ENCODE results near the gene ALG13.
"Not testable (repeated sequence)": the region's sequence is repeated elsewhere in the genome, so short reads cannot be mapped to it uniquely, and the experiment has no call there.

The ALG13 gene

GRCh38 chrX:111784667-111785066 is 103.7 kb downstream of the ALG13 start:
- no peak overlapping the region for H2AFZ ChIP-seq (ENCODE audit: low read depth, low read length, severe bottlenecking)
- no peaks in the 10 kb centered on the region for H3K36me3 ChIP-seq (ENCODE audit: low read length)

GRCh38 chrX:111790054-111790453 is 109.1 kb downstream of the ALG13 start:
- not testable (repeated sequence) for H2AFZ ChIP-seq (ENCODE audit: low read depth, low read length, severe bottlenecking); H3K4me2 ChIP-seq (ENCODE audit: low read depth, low read length, poor library complexity, severe bottlenecking)

More at GRCh38 chrX:111784667-111785066, 103.7 kb downstream of the ALG13 start:
- H4K20me1 ChIP-seq (ENCODE audit: low read depth, low read length) = no peaks in the 10 kb centered on the region
- H3K9ac ChIP-seq (ENCODE audit: low read length) = no peak overlapping the region
- no peaks in the 10 kb centered on the region for H3K9me2 ChIP-seq (replicated peaks; ENCODE audit: insufficient read depth, low read length)
- H3K27me3 ChIP-seq (ENCODE audit: low read length) = no peaks in the 10 kb centered on the region
- H3K79me2 ChIP-seq (ENCODE audit: insufficient read depth, low read length) = no peaks in the 10 kb centered on the region
- H3K4me2 ChIP-seq (ENCODE audit: low read depth, low read length, poor library complexity, severe bottlenecking) = no peak overlapping the region
- no peak overlapping the region for H3K27ac ChIP-seq (ENCODE audit: low read depth, low read length)
- no peak for TF ChIP-seq CTCF (IDR thresholded peaks at IDR 0.05; ENCODE audit: insufficient read depth, low read length, poor library complexity, severe bottlenecking)
- H3K4me3 ChIP-seq (ENCODE audit: insufficient read depth, low read length, poor library complexity, severe bottlenecking) = no peak overlapping the region
- no peaks in the 10 kb centered on the region for H3F3A ChIP-seq (ENCODE audit: insufficient read depth)
- H3K9me3 ChIP-seq (ENCODE audit: insufficient read depth, low read length) = no peaks in the 10 kb centered on the region

More at GRCh38 chrX:111790054-111790453, 109.1 kb downstream of the ALG13 start:
- not testable (repeated sequence) for H3K79me2 ChIP-seq (ENCODE audit: insufficient read depth, low read length); H3F3A ChIP-seq (ENCODE audit: insufficient read depth); H3K9me3 ChIP-seq (ENCODE audit: insufficient read depth, low read length); H3K27me3 ChIP-seq (ENCODE audit: low read length); H3K9ac ChIP-seq (ENCODE audit: low read length); H3K4me3 ChIP-seq (ENCODE audit: insufficient read depth, low read length, poor library complexity, severe bottlenecking); H3K27ac ChIP-seq (ENCODE audit: low read depth, low read length); H4K20me1 ChIP-seq (ENCODE audit: low read depth, low read length); H3K36me3 ChIP-seq (ENCODE audit: low read length); H3K9me2 ChIP-seq (replicated peaks; ENCODE audit: insufficient read depth, low read length)

Measured in SU-DHL-6 (cell line).